H1 (cell line): ENCODE data around the gene TRAF4.

Experiments used
- ASH2L ChIP-seq: fragments of 200-600, 300-600 bp; sonication (generic); IDR thresholded peaks from one replicate; pipeline ENCODE4 v1.7.1; 2017; ENCODE audit warnings: low read length
- GTF2F1 ChIP-seq: IDR thresholded peaks from 2 replicates; pipeline ENCODE4 v1.6.1; 2012; ENCODE audit warnings: low read depth, low read length, improper control_type of control experiment, borderline replicate concordance
- JUND ChIP-seq: IDR thresholded peaks from 2 replicates; pipeline ENCODE4 v1.6.1; 2011; ENCODE audit warnings: mild to moderate bottlenecking, improper control_type of control experiment, low read length
- SIN3A ChIP-seq, 2 experiments: IDR thresholded peaks in 1 of 2; conservative IDR thresholded peaks in 1 of 2; 2 replicates each; pipeline ENCODE4 v1.6.1; 2011 to 2012; ENCODE audit warnings: low read length in 2 of 2, improper control_type of control experiment in 1 of 2, low read depth in 1 of 2, mild to moderate bottlenecking in 1 of 2
- SP2 ChIP-seq: IDR thresholded peaks from 2 replicates; pipeline ENCODE4 v1.6.1; 2012; ENCODE audit warnings: mild to moderate bottlenecking, low read length, inconsistent platforms
- SRF ChIP-seq: IDR thresholded peaks from 2 replicates; pipeline ENCODE4 v1.6.1; 2011; ENCODE audit warnings: mild to moderate bottlenecking, low read depth, low read length, moderate library complexity
- YY1 ChIP-seq: IDR thresholded peaks from 2 replicates; pipeline ENCODE4 v1.6.1; 2011; ENCODE audit warnings: low read depth, mild to moderate bottlenecking, low read length
- TF ChIP-seq, protein P1 (sequence below), 3 experiments: IDR thresholded peaks; 1 replicate in 2 of 3; 2 replicates in 1 of 3; pipeline versions ENCODE4 v1.5.1 to v1.6.1; 2011; ENCODE audit warnings: low read length in 3 of 3, mild to moderate bottlenecking in 3 of 3, inconsistent platforms in 2 of 3, low read depth in 1 of 3, moderate library complexity in 1 of 3; ENCODE audit not compliant: insufficient read depth in 1 of 3; ENCODE audit errors: control extremely low read depth in 1 of 3
- TF ChIP-seq, protein P2 (sequence below): IDR thresholded peaks from 2 replicates; pipeline ENCODE4 v1.6.1; 2011; ENCODE audit warnings: low read length, improper control_type of control experiment

DNA sequence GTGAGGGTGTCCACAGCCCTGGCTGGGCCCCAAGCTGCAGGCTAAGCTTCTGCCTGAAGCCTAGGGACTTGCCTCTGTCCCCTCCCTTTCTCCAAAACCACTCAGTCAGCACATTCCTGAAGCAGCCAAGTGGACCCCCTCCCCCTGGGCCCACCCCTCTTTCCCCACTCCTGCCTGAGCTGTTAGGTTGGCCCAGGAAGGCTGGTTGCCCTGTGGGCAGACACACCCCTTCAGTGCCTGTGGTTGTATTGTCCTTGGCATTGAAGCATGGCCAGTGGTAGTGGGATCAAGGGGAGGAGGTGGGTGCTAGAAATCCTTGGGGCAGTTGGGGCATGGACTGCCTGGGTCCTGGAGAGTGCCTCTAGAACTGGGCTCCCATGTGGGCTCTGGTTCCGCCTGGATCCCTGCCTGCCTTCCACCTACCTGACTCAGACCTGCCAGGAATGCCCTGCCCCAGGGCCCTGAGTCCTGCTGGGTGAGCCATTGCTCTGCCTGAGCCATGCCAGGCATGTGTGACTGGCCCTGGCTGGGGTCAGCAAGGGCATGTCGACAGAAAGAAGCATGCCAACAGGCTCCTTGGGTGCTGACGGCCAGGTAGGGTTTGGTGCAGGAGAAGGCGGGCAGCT lies 2.1 kb downstream of the TRAF4 start:
- TF ChIP-seq, protein P1, sequence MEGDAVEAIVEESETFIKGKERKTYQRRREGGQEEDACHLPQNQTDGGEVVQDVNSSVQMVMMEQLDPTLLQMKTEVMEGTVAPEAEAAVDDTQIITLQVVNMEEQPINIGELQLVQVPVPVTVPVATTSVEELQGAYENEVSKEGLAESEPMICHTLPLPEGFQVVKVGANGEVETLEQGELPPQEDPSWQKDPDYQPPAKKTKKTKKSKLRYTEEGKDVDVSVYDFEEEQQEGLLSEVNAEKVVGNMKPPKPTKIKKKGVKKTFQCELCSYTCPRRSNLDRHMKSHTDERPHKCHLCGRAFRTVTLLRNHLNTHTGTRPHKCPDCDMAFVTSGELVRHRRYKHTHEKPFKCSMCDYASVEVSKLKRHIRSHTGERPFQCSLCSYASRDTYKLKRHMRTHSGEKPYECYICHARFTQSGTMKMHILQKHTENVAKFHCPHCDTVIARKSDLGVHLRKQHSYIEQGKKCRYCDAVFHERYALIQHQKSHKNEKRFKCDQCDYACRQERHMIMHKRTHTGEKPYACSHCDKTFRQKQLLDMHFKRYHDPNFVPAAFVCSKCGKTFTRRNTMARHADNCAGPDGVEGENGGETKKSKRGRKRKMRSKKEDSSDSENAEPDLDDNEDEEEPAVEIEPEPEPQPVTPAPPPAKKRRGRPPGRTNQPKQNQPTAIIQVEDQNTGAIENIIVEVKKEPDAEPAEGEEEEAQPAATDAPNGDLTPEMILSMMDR (IDR thresholded peaks at IDR 0.05; ENCODE audit: control extremely low read depth in 1 of 3, insufficient read depth in 1 of 3, low read depth in 1 of 3, low read length in 3 of 3), result no peak
- no peak for TF ChIP-seq YY1
- TF ChIP-seq, protein P2, sequence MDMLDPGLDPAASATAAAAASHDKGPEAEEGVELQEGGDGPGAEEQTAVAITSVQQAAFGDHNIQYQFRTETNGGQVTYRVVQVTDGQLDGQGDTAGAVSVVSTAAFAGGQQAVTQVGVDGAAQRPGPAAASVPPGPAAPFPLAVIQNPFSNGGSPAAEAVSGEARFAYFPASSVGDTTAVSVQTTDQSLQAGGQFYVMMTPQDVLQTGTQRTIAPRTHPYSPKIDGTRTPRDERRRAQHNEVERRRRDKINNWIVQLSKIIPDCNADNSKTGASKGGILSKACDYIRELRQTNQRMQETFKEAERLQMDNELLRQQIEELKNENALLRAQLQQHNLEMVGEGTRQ, result no peak
- no peak for TF ChIP-seq SIN3A (conservative IDR thresholded peaks at IDR 0.05 in 1 of 2, IDR thresholded peaks at IDR 0.05 in 1 of 2; ENCODE audit: low read depth in 1 of 2, low read length in 2 of 2)
- no peak for TF ChIP-seq JUND
- no peak for TF ChIP-seq GTF2F1
- TF ChIP-seq SP2, result no peak
- TF ChIP-seq SRF, result no peak
- TF ChIP-seq ASH2L, result no peak
